ENCODE measurements around the gene STYXL1. TPM values are rescaled to one million over a fixed set of nuclear protein-coding genes. Genes with fewer than 3 reads are reported as not detected.

The STYXL1 gene
- total and polyA plus RNA-seq, 4 donors: 16.4 to 27.5 (median 17.1) TPM

- no peak for TF ChIP-seq TAF1 (conservative IDR thresholded peaks at IDR 0.05)
Measured at GRCh38 chr7:76040126-76040525, 7.7 kb downstream of the STYXL1 start (continued).

- Histone ChIP-seq H3K27ac (ENCODE audit: low read depth in 1 of 2, low read length in 2 of 2) (no peak overlapping the region), H3K9ac (ENCODE audit: low read depth in 1 of 2, low read length in 2 of 2) (no peak overlapping the region)
- WGBS: 80% methylated on average over 5 of the region's 5 CpGs
Measured at GRCh38 chr7:76037310-76037709, 10.5 kb downstream of the STYXL1 start.

More at GRCh38 chr7:76037310-76037709, 10.5 kb downstream of the STYXL1 start:
- no peak for DNase-seq (ENCODE audit: low spot score)
- H3K27me3 ChIP-seq (ENCODE audit: control insufficient read depth in 4 of 4, insufficient read depth in 4 of 4, low read length in 3 of 4): no peaks in the 10 kb centered on the region
- H3K9me3 ChIP-seq (ENCODE audit: control insufficient read depth in 4 of 4, low read length in 3 of 4): no peaks in the 10 kb centered on the region
- H3K36me3 ChIP-seq (ENCODE audit: control insufficient read depth in 4 of 4, insufficient read depth in 3 of 4, low read depth in 1 of 4, low read length in 3 of 4): peaks cover 0 to 2% (median 0%) of the 10 kb centered on the region in 4 donors
- H3K4me3 ChIP-seq (ENCODE audit: low read depth in 1 of 3, low read length in 3 of 3): no peak overlapping the region
- no peaks in the 10 kb centered on the region for H3K4me1 ChIP-seq (ENCODE audit: control insufficient read depth in 4 of 4, insufficient read depth in 4 of 4, low read length in 3 of 4)
- TF ChIP-seq FOXA2 (IDR thresholded peaks at IDR 0.05): no peak
- TF ChIP-seq YY1 (IDR thresholded peaks at IDR 0.05): no peak
- no peak for TF ChIP-seq FOXA1 (IDR thresholded peaks at IDR 0.05)
- TF ChIP-seq GABPA (IDR thresholded peaks at IDR 0.05 in 1 of 2, conservative IDR thresholded peaks at IDR 0.05 in 1 of 2): no peak
- TF ChIP-seq REST (IDR thresholded peaks at IDR 0.05): no peak
- TF ChIP-seq ATF3 (IDR thresholded peaks at IDR 0.05): no peak
- no peak for TF ChIP-seq RAD21 (IDR thresholded peaks at IDR 0.05)
- TF ChIP-seq TAF1 (conservative IDR thresholded peaks at IDR 0.05): no peak
- no peak for TF ChIP-seq NR2F2 (IDR thresholded peaks at IDR 0.05)
- no peak for TF ChIP-seq HNF4A (conservative IDR thresholded peaks at IDR 0.05)
- TF ChIP-seq RXRA (IDR thresholded peaks at IDR 0.05): no peak
- TF ChIP-seq SP1 (IDR thresholded peaks at IDR 0.05): no peak
- no peak for TF ChIP-seq HNF4G (IDR thresholded peaks at IDR 0.05)
- TF ChIP-seq ZBTB33 (IDR thresholded peaks at IDR 0.05): no peak
- TF ChIP-seq EGR1 (IDR thresholded peaks at IDR 0.05; ENCODE audit: low read depth in 2 of 2): no peak
- TF ChIP-seq JUND (IDR thresholded peaks at IDR 0.05): no peak
- no peak for TF ChIP-seq MAX (IDR thresholded peaks at IDR 0.05)
- TF ChIP-seq CTCF (IDR thresholded peaks at IDR 0.05; ENCODE audit: low read depth, low read length, missing input control): no peak

Measured in liver (tissue), 9 donors.